NCI-H748 (cell line): Measurements from ENCODE around the gene PPP1R7.
A peak's percentile ranks its signal among the peaks of the same experiment; 100 is the strongest.

Experiments
- DNase-seq: peaks from one replicate; lab custom pipeline; 2025; ENCODE audit not compliant: unreplicated experiment; lab: John Stamatoyannopoulos, UW

The PPP1R7 gene

DNA sequence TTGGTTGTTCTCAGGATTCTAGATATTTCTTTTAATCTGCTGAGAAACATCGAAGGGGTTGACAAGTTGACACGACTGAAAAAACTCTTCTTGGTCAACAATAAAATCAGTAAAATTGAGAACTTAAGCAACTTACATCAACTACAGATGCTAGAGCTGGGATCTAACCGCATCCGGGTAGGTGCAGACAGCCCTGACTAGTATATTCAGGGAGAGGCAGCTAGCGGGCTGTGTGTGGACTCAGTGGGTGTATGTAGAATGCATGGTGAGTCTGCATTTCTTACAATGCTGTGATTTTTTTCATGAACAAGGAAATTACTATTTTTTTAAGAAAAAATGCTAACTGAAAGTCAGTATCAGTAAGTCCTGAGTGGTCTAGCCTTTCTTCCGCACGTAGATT, 10.1 kb downstream of the PPP1R7 start:
- no peak for DNase-seq

DNA sequence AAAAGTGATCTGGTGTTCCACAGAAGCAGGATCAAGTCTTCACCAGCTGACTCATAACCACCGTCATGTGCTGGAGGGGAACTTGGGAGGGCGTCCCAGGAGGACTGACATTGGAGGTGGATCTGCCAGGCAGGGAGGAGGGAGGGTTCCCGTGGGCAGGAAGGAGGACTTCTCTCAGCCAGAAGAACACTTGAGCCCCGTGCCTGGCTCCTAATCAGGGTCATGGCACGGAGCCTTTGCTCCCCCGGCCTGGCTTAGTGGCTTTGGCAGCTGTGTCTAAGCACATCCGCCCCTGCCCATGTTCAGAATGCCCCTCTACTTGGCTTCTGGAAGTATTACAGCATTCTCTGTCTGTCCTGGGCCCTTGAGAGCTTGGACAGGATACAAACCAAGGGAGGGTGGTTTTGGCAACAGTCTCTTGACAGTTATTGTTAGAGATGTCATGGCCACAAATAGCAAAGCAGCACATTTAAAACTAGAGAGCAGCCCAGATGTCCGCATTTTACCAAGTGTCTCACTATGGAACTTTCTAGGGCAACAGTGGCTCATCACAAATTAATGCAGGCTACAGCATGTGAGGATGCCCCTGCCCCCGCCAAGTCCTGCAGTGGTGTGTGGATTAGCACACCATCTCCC, 11.5 kb downstream of the PPP1R7 start:
- no peak for DNase-seq

DNA sequence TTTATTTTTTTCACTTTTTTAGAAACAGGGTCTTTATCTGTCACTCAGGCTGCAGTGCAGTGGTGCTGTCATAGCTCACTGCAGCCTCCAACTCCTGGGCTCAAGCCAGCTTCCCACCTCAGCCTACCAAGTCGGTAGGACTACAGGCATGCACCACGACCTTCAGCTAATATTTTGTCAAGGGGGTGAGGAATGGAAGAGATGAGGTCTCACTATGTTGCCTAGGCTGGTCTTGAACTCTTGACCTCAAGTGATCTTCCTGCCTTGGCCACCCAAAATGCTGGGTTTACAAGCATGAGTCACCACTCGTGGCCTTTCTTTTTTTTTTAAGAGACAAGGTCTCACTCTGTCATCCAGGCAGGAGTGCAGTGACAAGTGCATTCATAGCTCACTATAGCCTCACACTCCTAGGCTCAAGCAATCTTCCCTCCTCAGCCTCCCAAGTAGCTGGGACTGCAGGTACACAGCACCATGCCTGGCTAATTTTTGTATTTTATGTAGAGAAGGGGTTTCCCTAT, 13.4 kb downstream of the PPP1R7 start:
- DNase-seq = no peak

- DNase-seq = no peak
These were observed 18.1 kb downstream of the PPP1R7 start for GRCh38 chr2:241168366-241168765.

- DNase-seq = no peak
These were observed 23.3 kb downstream of the PPP1R7 start for GRCh38 chr2:241173557-241173956.

DNA sequence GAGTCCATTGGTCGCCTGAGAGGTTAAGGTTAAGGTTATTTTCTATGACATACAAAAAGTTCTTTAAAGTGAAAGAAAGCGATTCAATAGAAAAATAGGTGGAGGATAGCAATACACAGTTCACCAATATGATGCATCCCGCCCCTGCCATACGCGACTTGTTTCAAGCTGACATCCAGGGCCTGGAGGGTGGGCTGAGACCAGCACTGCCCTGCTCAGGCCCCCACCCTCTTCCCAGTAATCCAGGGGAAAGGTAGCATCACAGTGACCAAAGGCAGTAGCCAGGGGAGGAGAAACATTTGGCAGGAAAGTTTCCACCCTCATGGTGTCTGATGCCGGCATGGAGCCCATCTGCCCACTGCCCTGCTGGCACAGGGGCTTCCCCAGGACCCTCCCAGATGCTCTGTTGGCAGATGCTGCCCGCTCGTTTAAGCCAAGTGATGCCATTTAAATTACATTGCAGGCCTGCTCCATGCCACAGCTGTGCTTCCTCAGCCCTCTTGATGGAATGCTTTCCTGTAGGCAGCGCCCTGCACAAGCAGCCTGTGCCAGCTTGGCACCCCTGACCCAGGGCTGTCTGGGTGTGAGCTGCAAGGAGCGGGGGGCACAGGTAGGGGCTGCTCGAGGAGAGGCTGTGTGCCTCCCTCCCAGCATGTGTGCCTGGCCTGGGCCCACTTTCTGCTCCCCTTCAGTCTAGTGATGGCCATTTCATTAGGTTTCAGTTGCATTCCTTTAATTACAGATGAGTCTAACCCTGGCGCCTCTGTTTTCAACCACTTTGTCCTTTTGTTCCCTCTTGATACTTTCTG, 27.5 kb downstream of the PPP1R7 start:
- DNase-seq = no peak

- no peak for DNase-seq
These were observed 28.7 kb downstream of the PPP1R7 start for GRCh38 chr2:241178961-241179360.

- DNase-seq = no peak
These were observed 29.6 kb downstream of the PPP1R7 start for GRCh38 chr2:241179899-241180298.

DNA sequence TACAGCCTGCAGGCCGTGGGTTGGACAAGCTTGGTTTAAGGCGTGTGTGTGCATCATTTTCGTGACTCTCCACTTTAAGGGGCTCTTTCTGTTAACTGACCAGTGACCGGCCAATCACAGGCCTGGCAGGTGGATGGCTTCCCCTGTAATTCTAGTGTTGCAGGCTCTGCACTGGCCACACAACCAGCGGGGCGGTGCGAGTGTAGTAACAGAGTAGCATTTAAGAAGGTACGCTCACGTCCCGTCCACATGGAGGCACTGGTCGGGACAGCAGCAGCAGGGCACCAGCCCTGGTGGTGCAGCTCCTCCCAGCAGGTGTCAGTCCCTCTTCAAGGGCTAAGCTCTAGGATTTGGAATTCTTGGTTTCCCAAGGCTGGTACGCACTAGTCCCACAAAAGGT, 30.2 kb downstream of the PPP1R7 start:
- DNase-seq = no peak

DNA sequence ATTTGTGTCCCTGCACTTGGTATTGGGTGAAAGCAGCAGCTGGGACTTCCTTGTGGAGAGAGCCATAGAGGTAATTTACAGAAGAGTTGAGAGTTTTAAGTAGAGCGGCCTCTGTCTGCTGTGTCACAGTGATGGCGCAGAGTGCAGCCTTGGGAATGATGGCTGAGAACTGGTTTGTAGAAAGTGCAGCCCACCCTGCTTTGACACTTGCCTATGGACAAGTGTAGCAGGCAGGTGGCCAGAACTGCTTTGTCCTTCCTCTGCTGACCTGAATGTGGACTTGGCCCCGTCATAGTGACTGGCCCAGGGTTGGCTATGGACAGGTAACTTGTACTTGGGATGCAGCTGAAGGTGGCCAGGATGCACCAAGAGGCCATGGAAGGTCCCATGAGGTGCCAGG, 31.9 kb downstream of the PPP1R7 start:
- DNase-seq = no peak

GRCh38 chr2:241182531-241183133, 32.4 kb downstream of the PPP1R7 start:
- no peak for DNase-seq

- DNase-seq = no peak
These were observed 33.0 kb downstream of the PPP1R7 start for GRCh38 chr2:241183221-241183620.

GRCh38 chr2:241184901-241185300, 34.6 kb downstream of the PPP1R7 start:
- DNase-seq = no peak

GRCh38 chr2:241185961-241186360, 35.7 kb downstream of the PPP1R7 start:
- no peak for DNase-seq

DNA sequence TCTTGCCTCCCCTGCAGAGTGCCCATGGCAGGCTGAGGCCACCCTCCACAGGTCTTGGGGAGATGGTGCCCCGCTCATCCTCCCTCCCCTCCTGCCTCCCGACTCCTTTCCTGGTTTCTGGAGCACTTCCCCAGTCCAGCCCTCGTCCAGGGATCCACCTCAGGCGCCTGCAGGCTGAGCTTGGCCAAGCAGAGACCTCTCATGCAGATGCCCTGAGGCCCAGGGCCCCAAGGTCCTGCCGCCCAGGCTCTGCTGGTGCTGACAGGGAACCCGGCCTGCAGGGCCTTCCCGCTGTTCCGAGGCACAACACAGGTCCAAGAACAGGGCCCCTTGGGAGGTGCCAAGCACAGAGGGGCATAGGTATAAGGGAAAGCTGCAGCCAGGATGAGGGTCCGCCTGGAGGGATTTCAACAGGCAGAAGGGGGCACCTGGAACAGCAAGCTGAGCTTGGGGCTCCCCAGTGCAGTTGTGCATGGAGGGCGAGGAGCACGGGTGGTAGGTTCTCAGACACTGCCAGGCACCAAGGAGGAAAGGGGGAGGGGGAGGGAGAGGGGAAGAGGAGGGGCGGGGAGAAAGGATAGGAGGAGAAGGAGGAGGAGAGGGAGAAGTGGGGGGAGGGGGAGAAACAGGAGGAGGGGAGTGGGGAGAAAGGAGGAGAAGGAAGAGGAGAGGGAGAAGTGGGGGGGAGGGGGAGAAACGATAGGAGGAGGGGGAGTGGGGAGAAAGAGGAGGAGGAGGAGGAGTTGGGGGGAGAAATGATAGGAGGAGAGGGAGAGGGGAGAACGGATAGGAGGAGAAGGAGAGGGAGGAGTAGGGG, 37.0 kb downstream of the PPP1R7 start:
- DNase-seq = no peak

DNA sequence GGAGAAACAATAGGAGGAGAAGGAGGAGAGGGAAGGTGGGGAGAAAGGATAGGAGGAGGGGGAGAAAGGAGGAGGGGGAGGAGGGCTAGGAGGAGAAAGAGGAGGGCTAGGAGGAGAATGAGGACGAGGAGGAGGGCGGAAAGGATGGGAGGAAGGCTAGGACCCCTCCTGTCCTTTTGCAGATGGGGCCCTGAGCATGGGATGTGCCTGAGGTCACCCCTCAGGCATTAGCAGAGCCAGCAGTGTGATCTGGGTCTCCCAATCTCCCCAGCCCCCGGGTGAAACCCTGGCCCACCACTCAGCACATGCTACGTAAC, 37.6 kb downstream of the PPP1R7 start:
- DNase-seq = no peak

GRCh38 chr2:241188361-241189092, 38.3 kb downstream of the PPP1R7 start, which contains the start of gene ANO7:
TSS of gene ANO7 (plus strand) at chr2:241188677. CDS start at chr2:241190064, 1,387 bp downstream.
- DNase-seq = peak; percentile 65

GRCh38 chr2:241189093-241189855, 39.0 kb downstream of the PPP1R7 start:
- DNase-seq = no peak

DNA sequence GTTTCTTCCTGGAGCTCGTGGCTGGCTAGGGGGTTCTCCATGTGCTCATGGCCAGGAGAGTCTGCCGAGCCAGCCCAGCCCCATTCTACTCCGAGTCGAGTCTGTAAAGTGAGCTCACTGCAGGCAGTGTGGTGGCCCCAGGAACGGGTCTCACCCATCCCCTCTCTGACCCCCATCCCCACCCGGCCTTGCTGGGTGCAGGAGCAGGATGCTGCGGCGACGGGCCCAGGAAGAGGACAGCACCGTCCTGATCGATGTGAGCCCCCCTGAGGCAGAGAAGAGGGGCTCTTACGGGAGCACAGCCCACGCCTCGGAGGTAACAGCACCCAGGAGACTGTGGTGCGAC, 39.6 kb downstream of the PPP1R7 start:
- no peak for DNase-seq
